ENCODE results near the gene ZNF280D. TPM values are rescaled to one million over a fixed set of nuclear protein-coding genes. Genes with fewer than 3 reads are reported as not detected.

ZNF280D gene
- total RNA-seq, 4 donors from 2014 or later, result 27.4 to 59.3 (median 37.3) TPM

GRCh38 chr15:56758770-56759449 lies 25.6 kb upstream of the ZNF280D start:
- no peak for DNase-seq (ENCODE audit: low spot score in 2 of 2)
- Histone ChIP-seq H3K9me3 (no peaks in the 10 kb centered on the region), H3K4me3 (no peak overlapping the region), H3K27ac (no peak overlapping the region), H3K4me1 (peaks cover 36% of the 10 kb centered on the region), H3K36me3 (no peaks in the 10 kb centered on the region), H3K27me3 (no peaks in the 10 kb centered on the region)
- WGBS, result 93% methylated on average over 2 of the region's 2 CpGs
- no peak for TF ChIP-seq POLR2A (IDR thresholded peaks at IDR 0.05)
- TF ChIP-seq EP300 (IDR thresholded peaks at IDR 0.05), result no peak
- TF ChIP-seq POLR2AphosphoS5 (IDR thresholded peaks at IDR 0.05), result no peak
- TF ChIP-seq CTCF (IDR thresholded peaks at IDR 0.05), result no peak

- TF ChIP-seq EP300 (IDR thresholded peaks at IDR 0.05) (no peak), CTCF (IDR thresholded peaks at IDR 0.05) (no peak), POLR2A (IDR thresholded peaks at IDR 0.05) (no peak), POLR2AphosphoS5 (IDR thresholded peaks at IDR 0.05) (no peak)
- H3K9me3 ChIP-seq, result no peaks in the 10 kb centered on the region
- H3K36me3 ChIP-seq, result no peaks in the 10 kb centered on the region
- WGBS, result 80% methylated on average over 3 of the region's 3 CpGs
- no peak for DNase-seq (ENCODE audit: low spot score in 2 of 2)
- peaks cover 26% of the 10 kb centered on the region for H3K4me1 ChIP-seq
- no peak overlapping the region for H3K27ac ChIP-seq
- H3K4me3 ChIP-seq, result no peak overlapping the region
- H3K27me3 ChIP-seq, result no peaks in the 10 kb centered on the region
Measured at GRCh38 chr15:56757875-56758274, 24.6 kb upstream of the ZNF280D start.

GRCh38 chr15:56754772-56755370 lies 21.6 kb upstream of the ZNF280D start:
- peaks cover 16% of the 10 kb centered on the region for H3K4me1 ChIP-seq
- WGBS, result 59% methylated on average over 2 of the region's 2 CpGs
- DNase-seq (ENCODE audit: low spot score in 2 of 2), result no peak

DNA sequence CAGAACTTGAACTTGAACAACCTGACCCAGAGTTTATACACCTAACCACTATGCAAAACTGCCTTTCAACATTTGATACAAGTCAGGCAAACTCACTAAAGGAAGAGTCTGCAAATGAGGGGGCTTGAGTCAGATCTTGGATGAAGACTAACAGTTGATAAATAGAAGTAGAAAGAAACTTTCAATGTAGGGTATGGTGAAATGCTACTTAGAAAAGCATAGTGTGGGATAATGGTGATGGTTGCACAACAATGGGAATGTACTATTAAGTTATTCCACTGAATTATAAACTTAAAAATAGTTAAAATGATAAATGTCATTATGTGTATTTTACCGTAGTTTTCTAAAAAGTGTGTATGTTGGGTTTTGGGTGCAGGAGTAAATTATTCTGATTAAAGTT lies 19.7 kb upstream of the ZNF280D start:
- 91% methylated on average over 1 of the region's 1 CpG for WGBS
- peaks cover 3% of the 10 kb centered on the region for H3K4me1 ChIP-seq
- H3K27me3 ChIP-seq, result no peaks in the 10 kb centered on the region
- no peak overlapping the region for H3K27ac ChIP-seq
- H3K4me3 ChIP-seq, result no peak overlapping the region
- no peak for DNase-seq (ENCODE audit: low spot score in 2 of 2)
- no peak for TF ChIP-seq EP300 (IDR thresholded peaks at IDR 0.05)
- no peak for TF ChIP-seq CTCF (IDR thresholded peaks at IDR 0.05)
- no peak for TF ChIP-seq POLR2A (IDR thresholded peaks at IDR 0.05)
- TF ChIP-seq POLR2AphosphoS5 (IDR thresholded peaks at IDR 0.05), result no peak
- H3K9me3 ChIP-seq, result no peaks in the 10 kb centered on the region
- H3K36me3 ChIP-seq, result no peaks in the 10 kb centered on the region

More at GRCh38 chr15:56754772-56755370, 21.6 kb upstream of the ZNF280D start:
- Histone ChIP-seq H3K36me3 (no peaks in the 10 kb centered on the region), H3K4me3 (no peak overlapping the region), H3K9me3 (no peaks in the 10 kb centered on the region), H3K27me3 (no peaks in the 10 kb centered on the region), H3K27ac (no peak overlapping the region)
- TF ChIP-seq CTCF (IDR thresholded peaks at IDR 0.05) (no peak), POLR2A (IDR thresholded peaks at IDR 0.05) (no peak), EP300 (IDR thresholded peaks at IDR 0.05) (no peak), POLR2AphosphoS5 (IDR thresholded peaks at IDR 0.05) (no peak)

- H3K27ac ChIP-seq, result no peak overlapping the region
- no peak for TF ChIP-seq POLR2A (IDR thresholded peaks at IDR 0.05)
- no peak for TF ChIP-seq CTCF (IDR thresholded peaks at IDR 0.05)
- no peak for TF ChIP-seq EP300 (IDR thresholded peaks at IDR 0.05)
- no peak for TF ChIP-seq POLR2AphosphoS5 (IDR thresholded peaks at IDR 0.05)
- no peaks in the 10 kb centered on the region for H3K9me3 ChIP-seq
- H3K27me3 ChIP-seq, result no peaks in the 10 kb centered on the region
- H3K4me1 ChIP-seq, result peaks cover 3% of the 10 kb centered on the region
- no peak overlapping the region for H3K4me3 ChIP-seq
- DNase-seq (ENCODE audit: low spot score in 2 of 2), result no peak
- no peaks in the 10 kb centered on the region for H3K36me3 ChIP-seq
- 13% methylated on average over 1 of the region's 1 CpG for WGBS
Measured at GRCh38 chr15:56749982-56750381, 16.7 kb upstream of the ZNF280D start.
